Left renal cortex interstitium (tissue), 4 donors: ENCODE measurements around the gene KCNT1. TPM values are rescaled to one million over a fixed set of nuclear protein-coding genes. Genes with fewer than 3 reads are reported as not detected.
A peak's percentile ranks its signal among the peaks of the same experiment; 100 is the strongest.

Experiments
- DNase-seq, 4 donors: peaks; one replicate each; pipeline ENCODE4 v3.0.0-alpha.2; 2013; ENCODE audit warnings: low read depth in 4 of 4, low spot score in 2 of 4, missing footprints in 1 of 4
- polyA plus RNA-seq, 4 donors: library from polyadenylated mRNA; unstranded; fragments of 120-200 nt; gene quantifications; one replicate each; pipeline ENCODE4 v1.2.1, GENCODE V29; 2013; ENCODE audit not compliant: insufficient read length in 4 of 4

The KCNT1 gene
- polyA plus RNA-seq, 4 donors, result 0.06 to 0.38 (median 0.21) TPM

GRCh38 chr9:135813671-135814290 is 111.8 kb downstream of the KCNT1 start:
- DNase-seq, result no peak

DNA sequence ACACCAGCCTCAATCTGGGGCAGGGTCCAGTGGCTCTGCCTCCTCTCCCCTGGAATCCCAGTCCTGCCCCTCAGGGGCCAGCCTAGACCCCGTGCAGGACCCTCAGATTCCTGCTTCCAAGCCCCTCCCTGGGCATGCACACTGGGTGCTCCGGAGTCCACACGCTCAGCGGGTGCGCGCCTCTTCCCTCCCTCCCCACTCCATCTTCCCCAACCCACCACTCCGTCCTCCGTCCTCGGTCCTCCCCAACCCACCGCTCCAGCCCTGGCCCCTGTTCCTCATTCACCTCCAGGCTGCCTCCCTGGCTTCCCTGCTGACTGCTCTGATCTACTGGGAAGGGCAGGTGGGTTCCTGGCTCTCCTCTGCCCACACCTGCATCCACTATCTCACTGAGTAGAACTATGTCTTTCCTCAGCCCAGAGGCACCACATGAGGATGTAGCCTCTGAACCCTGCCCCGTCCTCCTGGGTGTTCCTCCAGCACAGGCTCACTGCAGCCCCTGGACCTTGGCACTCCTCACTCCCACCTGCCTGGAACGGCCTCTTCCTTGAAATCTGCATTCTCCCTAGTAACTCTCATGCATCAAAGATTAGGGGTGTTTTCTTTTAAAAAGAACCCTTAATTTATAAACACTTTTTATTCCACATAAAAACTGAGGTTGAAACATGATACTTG is 112.6 kb downstream of the KCNT1 start:
- DNase-seq, result no peak

GRCh38 chr9:135815413-135815812 is 113.4 kb downstream of the KCNT1 start:
- DNase-seq, result no peak

GRCh38 chr9:135815830-135816650 is 114.1 kb downstream of the KCNT1 start:
- DNase-seq, result peak in 3 of 4 donors; percentile 9 to 12 (median 11)

DNA sequence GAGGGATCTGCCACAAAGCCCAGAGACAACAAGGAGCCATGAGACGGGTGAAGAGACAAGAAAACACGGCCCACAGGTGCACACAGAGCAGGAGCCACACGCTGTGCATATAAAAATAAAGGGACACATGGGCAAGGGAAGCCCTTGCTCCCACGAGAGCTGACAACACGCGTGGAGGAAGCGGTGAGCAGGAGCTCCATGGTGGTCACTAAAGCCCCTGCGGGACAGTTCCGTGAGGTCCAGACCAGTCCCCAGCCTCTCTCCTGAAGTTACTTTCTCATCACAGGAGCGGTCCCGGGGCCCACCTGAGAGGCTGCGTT is 114.6 kb downstream of the KCNT1 start:
- no peak for DNase-seq

DNA sequence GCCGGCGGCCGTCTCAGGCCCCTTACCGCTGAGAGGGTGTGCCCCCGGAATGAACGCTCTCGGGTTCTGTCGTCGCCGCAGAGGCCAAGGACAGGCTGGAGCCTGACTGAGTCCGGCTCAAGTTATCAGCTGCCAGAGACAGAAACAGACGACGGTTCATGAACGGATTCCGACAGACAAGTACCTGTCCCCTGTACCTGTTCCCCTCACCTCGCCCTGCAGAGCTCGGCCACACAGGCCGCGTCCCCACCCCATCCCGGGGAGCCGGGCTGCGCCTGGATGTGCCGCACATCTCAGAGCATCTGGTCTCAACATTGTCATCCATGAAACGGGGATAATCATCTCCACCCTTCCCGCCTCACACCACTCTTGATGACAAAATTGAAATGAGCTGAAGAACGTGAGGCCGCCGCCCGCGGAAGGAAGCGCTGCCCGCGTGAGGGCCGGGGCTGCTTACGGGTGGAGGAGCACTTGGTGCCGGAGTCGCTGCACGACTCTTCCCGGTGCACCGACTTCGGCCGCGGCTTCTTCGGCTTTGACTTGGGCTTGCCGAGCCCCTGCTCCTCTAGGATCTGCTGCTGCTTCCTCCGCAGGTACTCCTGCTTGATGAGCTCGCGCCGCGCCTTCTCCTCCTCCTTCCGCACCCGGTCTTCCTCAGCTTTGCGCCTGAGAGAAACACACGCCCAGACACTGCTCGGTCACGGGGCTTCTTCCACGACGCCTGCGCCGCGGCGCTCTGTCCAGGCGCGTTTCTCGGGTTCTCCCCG is 116.1 kb downstream of the KCNT1 start:
- DNase-seq, result no peak

DNA sequence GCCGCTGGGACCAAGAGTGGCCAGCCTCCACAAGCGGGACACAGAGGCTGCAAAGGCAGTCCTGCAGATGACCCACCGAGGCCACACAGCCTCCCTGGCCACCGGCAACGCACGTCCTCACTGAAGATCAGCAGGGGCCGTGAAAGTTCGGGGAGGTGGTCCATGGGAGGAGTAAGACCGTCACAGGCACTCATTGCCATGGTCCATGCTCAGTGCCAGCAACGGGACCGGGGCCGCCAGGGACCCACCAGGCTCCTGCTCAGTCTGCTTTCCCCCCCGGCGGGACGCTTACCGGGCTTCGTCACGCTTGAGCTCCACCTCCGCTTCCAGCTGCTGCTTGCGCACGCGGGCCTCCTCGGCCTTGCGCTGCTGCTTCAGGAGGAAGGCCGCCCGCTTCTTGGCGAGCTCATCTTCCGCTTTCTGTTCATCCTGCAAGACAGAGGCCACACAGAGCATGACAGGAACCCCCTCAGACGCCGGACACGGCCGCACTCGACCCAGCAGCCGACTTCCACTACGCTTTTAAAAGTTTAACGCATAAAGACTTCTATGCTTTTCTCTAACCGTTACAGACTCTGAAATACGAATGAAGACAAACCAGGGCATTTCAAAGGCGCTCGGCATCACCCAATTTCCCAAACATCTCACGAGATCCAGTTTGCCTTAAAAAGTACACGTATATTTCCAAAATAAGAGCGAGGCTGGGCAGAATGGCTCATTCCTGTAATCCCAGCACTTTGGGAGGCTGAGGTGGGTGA is 116.9 kb downstream of the KCNT1 start:
- no peak for DNase-seq

- no peak for DNase-seq
Observed at GRCh38 chr9:135819905-135820304, 117.9 kb downstream of the KCNT1 start.

- no peak for DNase-seq
Observed at GRCh38 chr9:135820661-135821060, 118.7 kb downstream of the KCNT1 start.

- DNase-seq, result no peak
Observed at GRCh38 chr9:135821116-135821515, 119.1 kb downstream of the KCNT1 start.

DNA sequence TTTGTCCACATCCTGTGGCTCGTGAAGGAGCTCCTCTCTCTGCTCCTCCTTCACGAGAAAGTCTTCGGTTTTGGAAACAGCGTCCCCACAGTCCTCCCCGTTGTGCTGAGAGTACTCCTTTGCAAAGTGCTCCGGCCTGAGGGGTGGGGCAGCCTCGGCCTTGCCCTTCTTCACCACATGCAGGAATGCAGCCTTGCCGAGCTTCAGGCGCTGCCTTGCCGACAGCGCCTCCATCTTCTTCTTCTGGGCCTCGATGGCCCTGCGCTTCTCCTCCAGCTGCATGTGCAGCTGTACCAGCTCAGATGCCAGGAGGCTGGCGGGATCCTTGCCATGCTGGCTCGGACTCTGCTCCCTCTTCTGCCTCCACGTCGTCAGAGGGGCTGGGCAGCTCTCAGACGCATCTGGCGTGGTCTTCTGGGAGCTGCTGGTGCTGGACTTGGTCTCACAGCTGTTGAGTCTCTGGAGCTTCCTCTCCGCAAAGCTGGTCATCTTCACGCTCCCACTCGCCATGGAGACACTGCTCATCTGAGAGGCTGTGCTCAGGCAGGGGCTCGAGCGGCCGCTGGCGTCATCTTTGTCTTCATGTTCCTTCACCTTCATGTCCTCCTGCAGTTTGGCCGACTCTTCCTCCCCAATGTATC is 119.9 kb downstream of the KCNT1 start:
- DNase-seq, result no peak

DNA sequence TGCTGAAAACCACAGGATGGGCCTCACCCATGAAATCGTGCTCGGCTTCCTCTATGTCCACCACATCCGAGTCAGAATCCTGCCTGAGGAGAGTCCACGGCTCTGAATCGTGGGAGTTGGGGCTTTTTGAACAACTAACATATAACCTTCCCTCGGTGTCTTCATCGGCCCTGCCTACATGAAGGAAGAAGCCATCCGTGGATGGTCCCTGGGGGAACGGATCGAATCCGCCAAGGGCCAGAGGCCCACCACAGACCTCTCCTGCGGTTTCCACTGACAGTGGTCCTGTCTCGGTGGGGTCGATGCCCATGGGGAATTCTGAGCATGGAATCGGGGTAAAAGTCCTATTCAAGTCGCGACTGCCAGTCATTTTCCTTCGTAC is 120.4 kb downstream of the KCNT1 start:
- no peak for DNase-seq

DNA sequence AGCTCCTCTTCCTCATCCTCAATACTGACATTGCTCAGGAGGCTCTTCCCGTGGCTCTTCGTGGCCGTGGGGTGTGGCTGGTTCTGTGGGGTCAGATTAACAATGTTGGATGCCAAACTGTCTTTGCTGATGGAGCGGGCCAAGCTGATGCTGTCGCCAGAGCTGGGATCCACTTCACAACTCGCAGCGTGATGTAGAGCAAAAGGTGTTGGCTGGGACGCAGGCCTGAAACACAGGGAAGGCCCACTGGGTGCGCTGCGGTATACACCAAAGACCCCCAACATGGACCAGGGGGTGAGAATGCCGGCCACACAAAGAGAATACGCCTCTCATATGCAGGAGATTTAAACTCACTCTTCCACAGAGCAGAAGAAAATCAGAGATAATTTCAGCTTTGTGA is 121.1 kb downstream of the KCNT1 start:
- no peak for DNase-seq

GRCh38 chr9:135825435-135826187 is 123.6 kb downstream of the KCNT1 start:
- DNase-seq, result no peak

GRCh38 chr9:135826188-135826545 is 124.2 kb downstream of the KCNT1 start:
- DNase-seq, result no peak

DNA sequence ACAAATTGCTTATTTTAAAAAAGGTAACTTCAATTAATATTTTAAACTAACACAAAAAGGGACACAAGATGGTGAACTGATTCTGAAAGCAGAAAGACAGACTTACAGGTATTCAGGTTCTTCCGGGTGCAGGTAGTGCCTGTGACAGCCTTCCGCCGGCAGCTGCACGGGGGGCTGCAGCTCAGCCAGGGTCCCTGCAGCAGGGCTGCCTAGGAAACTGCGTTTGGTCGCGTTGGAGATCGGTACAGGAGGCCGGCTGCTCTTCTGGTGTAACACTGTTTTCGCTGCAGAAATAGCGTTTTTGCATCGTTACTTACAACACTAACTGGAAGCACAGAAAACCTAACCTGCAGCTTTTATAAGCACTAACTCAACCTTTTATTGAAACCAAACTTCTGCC is 125.3 kb downstream of the KCNT1 start:
- no peak for DNase-seq

DNA sequence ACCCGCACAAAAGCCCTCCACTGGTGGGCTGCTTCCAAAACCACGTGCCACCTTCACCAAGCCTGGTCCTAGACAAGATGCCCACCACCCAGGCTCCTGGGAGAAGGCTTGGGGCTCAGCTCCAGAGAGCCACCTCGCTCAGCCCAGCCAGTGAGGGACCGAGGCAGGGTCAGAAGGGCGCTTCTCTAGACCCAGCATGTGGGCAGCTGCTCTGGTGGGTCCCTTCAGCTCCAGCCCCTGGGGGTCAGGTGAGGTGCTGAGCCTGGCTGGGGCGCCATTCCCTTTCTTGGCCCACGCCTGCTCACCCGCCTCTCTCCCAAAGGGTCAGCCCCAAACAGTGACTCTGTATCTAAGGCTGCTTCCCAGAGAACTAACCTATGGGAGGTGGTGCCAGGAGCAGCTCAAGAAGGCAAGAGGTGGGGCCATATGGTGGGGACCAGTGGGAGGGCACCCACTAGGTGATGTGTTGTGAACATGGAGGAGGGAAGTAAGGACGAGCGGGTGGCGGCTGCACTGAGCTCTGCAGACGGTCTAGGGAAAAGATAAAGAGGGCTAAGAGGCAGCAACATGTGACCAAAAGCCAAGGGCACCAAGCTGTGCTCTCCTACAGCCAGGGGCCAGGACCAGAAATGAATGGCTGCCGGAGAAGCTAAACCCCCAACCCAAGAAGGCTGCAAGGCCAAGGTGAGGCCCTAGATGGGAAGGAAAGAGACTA is 126.0 kb downstream of the KCNT1 start:
- no peak for DNase-seq

- no peak for DNase-seq
Observed at GRCh38 chr9:135828656-135829055, 126.7 kb downstream of the KCNT1 start.

GRCh38 chr9:135830496-135830895 is 128.5 kb downstream of the KCNT1 start:
- no peak for DNase-seq
